ENCODE measurements around the gene DEDD. TPM values are rescaled to one million over a fixed set of nuclear protein-coding genes. Genes with fewer than 3 reads are reported as not detected.

The DEDD gene
- total RNA-seq, 1 experiment from 2014 or later, result 39.2 TPM

GRCh38 chr1:161153682-161154337, 21.3 kb upstream of the DEDD start, which contains the start of gene UFC1 (continued):
- TF ChIP-seq NR3C1 (CRISPR knock-in tag; conservative IDR thresholded peaks at IDR 0.05; ENCODE audit: low read depth), result no peak
- TF ChIP-seq GABPB1 (CRISPR knock-in tag; IDR thresholded peaks at IDR 0.05), result peak; percentile 80
- TF ChIP-seq, protein P1, sequence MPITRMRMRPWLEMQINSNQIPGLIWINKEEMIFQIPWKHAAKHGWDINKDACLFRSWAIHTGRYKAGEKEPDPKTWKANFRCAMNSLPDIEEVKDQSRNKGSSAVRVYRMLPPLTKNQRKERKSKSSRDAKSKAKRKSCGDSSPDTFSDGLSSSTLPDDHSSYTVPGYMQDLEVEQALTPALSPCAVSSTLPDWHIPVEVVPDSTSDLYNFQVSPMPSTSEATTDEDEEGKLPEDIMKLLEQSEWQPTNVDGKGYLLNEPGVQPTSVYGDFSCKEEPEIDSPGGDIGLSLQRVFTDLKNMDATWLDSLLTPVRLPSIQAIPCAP (CRISPR knock-in tag; IDR thresholded peaks at IDR 0.05), result peak; percentile 76
- peak; percentile 59; the same call in 1 of the 2 replicates for TF ChIP-seq FOXP4 (CRISPR knock-in tag; IDR thresholded peaks at IDR 0.05)
- TF ChIP-seq, protein P2, sequence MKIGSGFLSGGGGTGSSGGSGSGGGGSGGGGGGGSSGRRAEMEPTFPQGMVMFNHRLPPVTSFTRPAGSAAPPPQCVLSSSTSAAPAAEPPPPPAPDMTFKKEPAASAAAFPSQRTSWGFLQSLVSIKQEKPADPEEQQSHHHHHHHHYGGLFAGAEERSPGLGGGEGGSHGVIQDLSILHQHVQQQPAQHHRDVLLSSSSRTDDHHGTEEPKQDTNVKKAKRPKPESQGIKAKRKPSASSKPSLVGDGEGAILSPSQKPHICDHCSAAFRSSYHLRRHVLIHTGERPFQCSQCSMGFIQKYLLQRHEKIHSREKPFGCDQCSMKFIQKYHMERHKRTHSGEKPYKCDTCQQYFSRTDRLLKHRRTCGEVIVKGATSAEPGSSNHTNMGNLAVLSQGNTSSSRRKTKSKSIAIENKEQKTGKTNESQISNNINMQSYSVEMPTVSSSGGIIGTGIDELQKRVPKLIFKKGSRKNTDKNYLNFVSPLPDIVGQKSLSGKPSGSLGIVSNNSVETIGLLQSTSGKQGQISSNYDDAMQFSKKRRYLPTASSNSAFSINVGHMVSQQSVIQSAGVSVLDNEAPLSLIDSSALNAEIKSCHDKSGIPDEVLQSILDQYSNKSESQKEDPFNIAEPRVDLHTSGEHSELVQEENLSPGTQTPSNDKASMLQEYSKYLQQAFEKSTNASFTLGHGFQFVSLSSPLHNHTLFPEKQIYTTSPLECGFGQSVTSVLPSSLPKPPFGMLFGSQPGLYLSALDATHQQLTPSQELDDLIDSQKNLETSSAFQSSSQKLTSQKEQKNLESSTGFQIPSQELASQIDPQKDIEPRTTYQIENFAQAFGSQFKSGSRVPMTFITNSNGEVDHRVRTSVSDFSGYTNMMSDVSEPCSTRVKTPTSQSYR (CRISPR knock-in tag; IDR thresholded peaks at IDR 0.05), result 0 out of 2 replicates have a peak, but pooled peaks have one; percentile 31
- 0 out of 2 replicates have a peak, but pooled peaks have one; percentile 59 for TF ChIP-seq CREM (CRISPR knock-in tag; IDR thresholded peaks at IDR 0.05)
- peak; percentile 86 for TF ChIP-seq ETV6 (CRISPR knock-in tag; IDR thresholded peaks at IDR 0.05)
- TF ChIP-seq, protein P3, sequence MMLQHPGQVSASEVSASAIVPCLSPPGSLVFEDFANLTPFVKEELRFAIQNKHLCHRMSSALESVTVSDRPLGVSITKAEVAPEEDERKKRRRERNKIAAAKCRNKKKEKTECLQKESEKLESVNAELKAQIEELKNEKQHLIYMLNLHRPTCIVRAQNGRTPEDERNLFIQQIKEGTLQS (CRISPR knock-in tag; conservative IDR thresholded peaks at IDR 0.05), result no peak
- TF ChIP-seq MAX (CRISPR knock-in tag; IDR thresholded peaks at IDR 0.05), result peak; percentile 74; the same call in 1 of the 2 replicates
- no peak for TF ChIP-seq KAT7 (CRISPR knock-in tag; IDR thresholded peaks at IDR 0.05; ENCODE audit: borderline replicate concordance)

- ChIA-PET POLR2A (interaction anchor here (1.0 to 1.4 kb wide), 4 partner anchors 13 to 131 kb away, joined by 3 to 13 read pairs (median 6); partner anchors contain the start of genes B4GALT3, DEDD and PPOX), CTCF (interaction anchor here (0.9 to 2.7 kb wide), 3 partner anchors 12 to 108 kb away, joined by 3 to 18 read pairs (median 4); partner anchors contain the start of genes DEDD, PPOX and USF1)
- Mint-ChIP-seq H3K4me1 (peaks cover 10% of the 10 kb centered on the region), H3K27ac (peak overlapping the region; percentile 77), H3K9me3 (no peaks in the 10 kb centered on the region), H3K36me3 (peaks cover 7% of the 10 kb centered on the region), H3K4me3 (peak overlapping the region; percentile 99), H3K27me3 (ENCODE audit: low read depth) (no peaks in the 10 kb centered on the region)
- ATAC-seq (no peak), DNase-seq (ENCODE audit: low spot score) (no peak)
- TF ChIP-seq FOXP1 (CRISPR knock-in tag; IDR thresholded peaks at IDR 0.05; ENCODE audit: borderline replicate concordance) (no peak), CREB1 (CRISPR knock-in tag; IDR thresholded peaks at IDR 0.05) (no peak)
Observed at GRCh38 chr1:161153176-161153575, 20.7 kb upstream of the DEDD start.

- CTCF ChIA-PET, result interaction anchor here (1.4 kb wide), 1 partner anchor 191 kb away, joined by 3 read pairs; the partner anchor contains the start of gene ITLN2
- TF ChIP-seq, protein P4, sequence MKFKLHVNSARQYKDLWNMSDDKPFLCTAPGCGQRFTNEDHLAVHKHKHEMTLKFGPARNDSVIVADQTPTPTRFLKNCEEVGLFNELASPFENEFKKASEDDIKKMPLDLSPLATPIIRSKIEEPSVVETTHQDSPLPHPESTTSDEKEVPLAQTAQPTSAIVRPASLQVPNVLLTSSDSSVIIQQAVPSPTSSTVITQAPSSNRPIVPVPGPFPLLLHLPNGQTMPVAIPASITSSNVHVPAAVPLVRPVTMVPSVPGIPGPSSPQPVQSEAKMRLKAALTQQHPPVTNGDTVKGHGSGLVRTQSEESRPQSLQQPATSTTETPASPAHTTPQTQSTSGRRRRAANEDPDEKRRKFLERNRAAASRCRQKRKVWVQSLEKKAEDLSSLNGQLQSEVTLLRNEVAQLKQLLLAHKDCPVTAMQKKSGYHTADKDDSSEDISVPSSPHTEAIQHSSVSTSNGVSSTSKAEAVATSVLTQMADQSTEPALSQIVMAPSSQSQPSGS (CRISPR knock-in tag; IDR thresholded peaks at IDR 0.05; ENCODE audit: borderline replicate concordance, low read depth), result no peak
- TF ChIP-seq TP53 (CRISPR knock-in tag; IDR thresholded peaks at IDR 0.05) (no peak), ZNF671 (CRISPR knock-in tag; IDR thresholded peaks at IDR 0.05) (no peak), ZNF121 (CRISPR knock-in tag; IDR thresholded peaks at IDR 0.05) (no peak), NFATC4 (CRISPR knock-in tag; IDR thresholded peaks at IDR 0.05) (no peak), OVOL2 (CRISPR knock-in tag; IDR thresholded peaks at IDR 0.05; ENCODE audit: borderline replicate concordance) (no peak), ZNF512 (CRISPR knock-in tag; IDR thresholded peaks at IDR 0.05; ENCODE audit: borderline replicate concordance) (no peak), E2F5 (CRISPR knock-in tag; IDR thresholded peaks at IDR 0.05) (no peak)
- TF ChIP-seq, protein P5, sequence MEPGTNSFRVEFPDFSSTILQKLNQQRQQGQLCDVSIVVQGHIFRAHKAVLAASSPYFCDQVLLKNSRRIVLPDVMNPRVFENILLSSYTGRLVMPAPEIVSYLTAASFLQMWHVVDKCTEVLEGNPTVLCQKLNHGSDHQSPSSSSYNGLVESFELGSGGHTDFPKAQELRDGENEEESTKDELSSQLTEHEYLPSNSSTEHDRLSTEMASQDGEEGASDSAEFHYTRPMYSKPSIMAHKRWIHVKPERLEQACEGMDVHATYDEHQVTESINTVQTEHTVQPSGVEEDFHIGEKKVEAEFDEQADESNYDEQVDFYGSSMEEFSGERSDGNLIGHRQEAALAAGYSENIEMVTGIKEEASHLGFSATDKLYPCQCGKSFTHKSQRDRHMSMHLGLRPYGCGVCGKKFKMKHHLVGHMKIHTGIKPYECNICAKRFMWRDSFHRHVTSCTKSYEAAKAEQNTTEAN (CRISPR knock-in tag; IDR thresholded peaks at IDR 0.05), result no peak
Observed at GRCh38 chr1:161145832-161146231, 13.4 kb upstream of the DEDD start.

More at GRCh38 chr1:161145832-161146231, 13.4 kb upstream of the DEDD start:
- Mint-ChIP-seq H3K4me1 (no peaks in the 10 kb centered on the region), H3K4me3 (no peak overlapping the region), H3K27ac (no peak overlapping the region), H3K9me3 (no peaks in the 10 kb centered on the region), H3K36me3 (no peaks in the 10 kb centered on the region), H3K27me3 (ENCODE audit: low read depth) (no peaks in the 10 kb centered on the region)
- no peak for ATAC-seq
- no peak for DNase-seq (ENCODE audit: low spot score)
- POLR2A ChIA-PET, result no interaction called here

All from WTC11 (cell line).